ENCODE measurements around the gene OCA2.

DNA sequence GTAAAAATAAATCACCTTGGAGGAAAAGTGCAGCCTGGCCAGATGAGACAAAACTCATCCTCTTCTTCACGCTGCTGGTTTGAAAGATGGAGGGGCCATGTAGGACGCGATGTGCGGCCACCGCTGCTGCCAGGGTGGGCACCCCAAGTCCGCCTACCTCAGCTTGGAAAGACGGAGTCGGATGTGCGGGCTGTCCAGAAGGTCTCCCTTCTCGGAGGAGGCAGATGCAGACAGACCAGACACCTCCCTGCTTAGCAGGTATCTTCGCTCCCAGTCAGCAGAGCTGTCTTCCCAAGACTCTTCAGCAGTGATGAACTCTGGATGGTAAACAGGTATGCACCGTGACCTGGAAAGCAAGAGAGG, 71.4 kb downstream of the OCA2 start:
- no peak for TF ChIP-seq TCF12 (IDR thresholded peaks at IDR 0.05; ENCODE audit: low read depth)
- no peak for TF ChIP-seq FOXM1 (IDR thresholded peaks at IDR 0.05; ENCODE audit: borderline replicate concordance, low read depth)
- no peak for TF ChIP-seq RAD21 (IDR thresholded peaks at IDR 0.05; ENCODE audit: low read depth)
- no peak for TF ChIP-seq CEBPB (IDR thresholded peaks at IDR 0.05)
- TF ChIP-seq EP300 (IDR thresholded peaks at IDR 0.05; ENCODE audit: borderline replicate concordance) = no peak
- no peak for TF ChIP-seq NFIC (IDR thresholded peaks at IDR 0.05)
- TF ChIP-seq TAF1 (IDR thresholded peaks at IDR 0.05; ENCODE audit: low read depth) = no peak
- TF ChIP-seq, protein P1, sequence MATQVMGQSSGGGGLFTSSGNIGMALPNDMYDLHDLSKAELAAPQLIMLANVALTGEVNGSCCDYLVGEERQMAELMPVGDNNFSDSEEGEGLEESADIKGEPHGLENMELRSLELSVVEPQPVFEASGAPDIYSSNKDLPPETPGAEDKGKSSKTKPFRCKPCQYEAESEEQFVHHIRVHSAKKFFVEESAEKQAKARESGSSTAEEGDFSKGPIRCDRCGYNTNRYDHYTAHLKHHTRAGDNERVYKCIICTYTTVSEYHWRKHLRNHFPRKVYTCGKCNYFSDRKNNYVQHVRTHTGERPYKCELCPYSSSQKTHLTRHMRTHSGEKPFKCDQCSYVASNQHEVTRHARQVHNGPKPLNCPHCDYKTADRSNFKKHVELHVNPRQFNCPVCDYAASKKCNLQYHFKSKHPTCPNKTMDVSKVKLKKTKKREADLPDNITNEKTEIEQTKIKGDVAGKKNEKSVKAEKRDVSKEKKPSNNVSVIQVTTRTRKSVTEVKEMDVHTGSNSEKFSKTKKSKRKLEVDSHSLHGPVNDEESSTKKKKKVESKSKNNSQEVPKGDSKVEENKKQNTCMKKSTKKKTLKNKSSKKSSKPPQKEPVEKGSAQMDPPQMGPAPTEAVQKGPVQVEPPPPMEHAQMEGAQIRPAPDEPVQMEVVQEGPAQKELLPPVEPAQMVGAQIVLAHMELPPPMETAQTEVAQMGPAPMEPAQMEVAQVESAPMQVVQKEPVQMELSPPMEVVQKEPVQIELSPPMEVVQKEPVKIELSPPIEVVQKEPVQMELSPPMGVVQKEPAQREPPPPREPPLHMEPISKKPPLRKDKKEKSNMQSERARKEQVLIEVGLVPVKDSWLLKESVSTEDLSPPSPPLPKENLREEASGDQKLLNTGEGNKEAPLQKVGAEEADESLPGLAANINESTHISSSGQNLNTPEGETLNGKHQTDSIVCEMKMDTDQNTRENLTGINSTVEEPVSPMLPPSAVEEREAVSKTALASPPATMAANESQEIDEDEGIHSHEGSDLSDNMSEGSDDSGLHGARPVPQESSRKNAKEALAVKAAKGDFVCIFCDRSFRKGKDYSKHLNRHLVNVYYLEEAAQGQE (IDR thresholded peaks at IDR 0.05; ENCODE audit: low read depth) = no peak
